Parathyroid adenoma (tissue), 2 donors: Measurements from ENCODE around the gene UTY.

ENCODE experiments used
- H2AFZ ChIP-seq: fragments of 300-600 bp; sonication (generic); one replicate; pipeline ENCODE4 v1.7.0; 2017; ENCODE audit warnings: antibody characterized with exemption, mild to moderate bottlenecking
- H3K27ac ChIP-seq: fragments of 300-600 bp; sonication (generic); one replicate; pipeline ENCODE4 v1.7.0; 2017
- H3K27me3 ChIP-seq: fragments of 300-600 bp; sonication (generic); one replicate; pipeline ENCODE4 v1.7.0; 2017; ENCODE audit warnings: low read length; ENCODE audit not compliant: control insufficient read depth, insufficient read depth
- H3K36me3 ChIP-seq: fragments of 300-600 bp; sonication (generic); one replicate; pipeline ENCODE4 v1.7.0; 2017; ENCODE audit warnings: low read length; ENCODE audit not compliant: control insufficient read depth, insufficient read depth
- H3K4me1 ChIP-seq: fragments of 300-600 bp; sonication (generic); one replicate; pipeline ENCODE4 v1.7.0; 2017; ENCODE audit warnings: control low read depth
- H3K4me2 ChIP-seq: fragments of 300-600 bp; sonication (generic); one replicate; pipeline ENCODE4 v1.7.0; 2017; ENCODE audit warnings: low read length
- H3K4me3 ChIP-seq: fragments of 300-600 bp; sonication (generic); one replicate; pipeline ENCODE4 v1.7.0; 2017; ENCODE audit warnings: low read depth, low read length
- H3K79me2 ChIP-seq: fragments of 300-600 bp; sonication (generic); one replicate; pipeline ENCODE4 v1.7.0; 2017; ENCODE audit warnings: control low read depth
- H3K9ac ChIP-seq: fragments of 300-600 bp; sonication (generic); one replicate; pipeline ENCODE4 v1.7.0; 2017; ENCODE audit warnings: mild to moderate bottlenecking
- H3K9me3 ChIP-seq: fragments of 300-600 bp; sonication (generic); one replicate; pipeline ENCODE4 v1.7.0; 2017; ENCODE audit warnings: low read length; ENCODE audit not compliant: control insufficient read depth
- CTCF ChIP-seq: fragments of 300-600 bp; sonication (generic); IDR thresholded peaks from one replicate; pipeline ENCODE4 v1.7.0; 2017; ENCODE audit warnings: antibody characterized with exemption, mild to moderate bottlenecking
- donor health status: primary hyperparathyroidism.

Gene UTY

DNA sequence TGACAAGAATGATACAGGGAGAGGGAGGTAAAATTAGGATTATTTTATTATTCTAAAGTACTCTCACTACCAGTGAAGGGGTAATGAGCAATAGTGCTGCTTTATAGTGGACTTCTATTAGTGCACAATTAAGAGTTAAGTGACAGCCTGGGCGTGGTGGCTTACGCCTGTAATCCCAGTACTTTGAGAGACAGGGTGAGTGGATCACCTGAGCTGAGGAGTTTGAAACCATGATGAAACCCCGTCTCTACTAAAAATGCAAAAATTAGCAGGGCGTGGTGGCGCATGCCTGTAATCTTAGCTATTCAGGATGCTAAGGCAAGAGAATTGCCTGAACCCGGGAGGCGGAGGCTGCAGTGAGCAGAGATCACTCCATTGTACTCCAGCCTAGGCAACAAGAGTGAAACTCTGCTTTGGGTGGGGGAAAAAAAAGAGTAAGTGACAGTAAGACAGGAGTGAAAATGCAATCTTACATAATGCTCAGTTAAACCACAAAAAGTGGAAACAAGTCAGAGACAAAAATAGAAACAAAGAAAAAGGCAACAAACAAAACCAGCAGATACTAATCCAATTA lies 98.6 kb downstream of the UTY start:
- Histone ChIP-seq H3K9me3 (no peaks in the 10 kb centered on the region), H2AFZ (no peak overlapping the region), H3K36me3 (no peaks in the 10 kb centered on the region), H3K4me3 (no peak overlapping the region), H3K4me2 (no peak overlapping the region), H3K27ac (no peak overlapping the region), H3K27me3 (no peaks in the 10 kb centered on the region), H3K79me2 (no peaks in the 10 kb centered on the region), H3K9ac (no peak overlapping the region), H3K4me1 (no peaks in the 10 kb centered on the region)
- TF ChIP-seq CTCF, result no peak

GRCh38 chrY:13370868-13371800 lies 108.7 kb downstream of the UTY start:
- Histone ChIP-seq H2AFZ (no peak overlapping the region), H3K79me2 (no peaks in the 10 kb centered on the region), H3K4me1 (no peaks in the 10 kb centered on the region), H3K27ac (no peak overlapping the region), H3K4me2 (no peak overlapping the region), H3K9ac (no peak overlapping the region), H3K9me3 (no peaks in the 10 kb centered on the region), H3K4me3 (no peak overlapping the region), H3K36me3 (no peaks in the 10 kb centered on the region), H3K27me3 (no peaks in the 10 kb centered on the region)
- no peak for TF ChIP-seq CTCF

GRCh38 chrY:13370245-13370644 lies 109.6 kb downstream of the UTY start:
- no peaks in the 10 kb centered on the region for H3K79me2 ChIP-seq
- TF ChIP-seq CTCF, result no peak
- H3K27ac ChIP-seq, result no peak overlapping the region
- no peaks in the 10 kb centered on the region for H3K4me1 ChIP-seq
- H3K9me3 ChIP-seq, result no peaks in the 10 kb centered on the region
- no peak overlapping the region for H3K9ac ChIP-seq
- no peak overlapping the region for H3K4me2 ChIP-seq
- H2AFZ ChIP-seq, result no peak overlapping the region
- no peaks in the 10 kb centered on the region for H3K27me3 ChIP-seq
- H3K4me3 ChIP-seq, result no peak overlapping the region
- H3K36me3 ChIP-seq, result no peaks in the 10 kb centered on the region

- Histone ChIP-seq H3K27ac (no peak overlapping the region), H3K4me3 (no peak overlapping the region), H3K9me3 (no peaks in the 10 kb centered on the region), H3K4me2 (no peak overlapping the region), H3K36me3 (no peaks in the 10 kb centered on the region), H2AFZ (no peak overlapping the region), H3K27me3 (no peaks in the 10 kb centered on the region), H3K79me2 (no peaks in the 10 kb centered on the region), H3K9ac (no peak overlapping the region), H3K4me1 (no peaks in the 10 kb centered on the region)
- no peak for TF ChIP-seq CTCF
These were observed 111.4 kb downstream of the UTY start for GRCh38 chrY:13368513-13368845.
